Hippocampal formation (tissue), 2 donors: ENCODE measurements around the gene HTRA2.

Experiments
- DNase-seq, 2 donors: peaks; one replicate each; lab custom pipeline; 2025; lab: John Stamatoyannopoulos, UW

HTRA2 gene

DNA sequence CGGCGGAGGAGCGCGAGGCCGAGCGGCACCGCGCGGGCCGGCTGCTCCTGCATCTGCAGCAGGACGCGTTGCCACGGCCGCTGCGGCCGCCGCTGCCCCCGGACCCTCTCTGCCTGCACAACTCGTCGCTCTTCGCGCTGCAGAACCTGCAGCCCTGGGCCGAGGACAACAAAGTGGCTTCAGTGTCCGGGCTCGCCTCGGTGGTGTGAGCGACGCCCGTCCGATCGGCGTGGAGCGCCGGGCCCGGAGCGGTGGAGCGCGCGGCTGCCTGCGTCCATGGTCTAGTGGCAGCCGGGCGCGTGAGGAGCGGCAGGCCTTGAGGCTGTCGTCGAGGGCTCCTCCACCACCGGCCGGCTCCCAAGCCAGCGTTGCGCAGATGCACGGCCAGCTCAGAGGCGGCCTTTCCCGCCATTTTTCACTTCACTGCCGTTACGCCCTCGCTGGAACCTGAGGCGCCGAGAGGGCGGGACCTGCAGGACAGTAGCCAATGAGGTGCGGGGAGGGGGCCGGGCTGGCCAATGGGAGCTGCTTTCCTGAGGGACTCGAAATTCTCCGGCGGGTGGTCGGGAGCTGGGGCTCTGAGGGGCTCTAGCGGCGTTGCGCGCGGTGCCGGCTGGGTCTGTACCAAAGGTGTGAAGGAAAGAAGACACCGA lies 13.6 kb upstream of the HTRA2 start:
- peak in 1 of 2 donors; percentile 22 for DNase-seq

DNA sequence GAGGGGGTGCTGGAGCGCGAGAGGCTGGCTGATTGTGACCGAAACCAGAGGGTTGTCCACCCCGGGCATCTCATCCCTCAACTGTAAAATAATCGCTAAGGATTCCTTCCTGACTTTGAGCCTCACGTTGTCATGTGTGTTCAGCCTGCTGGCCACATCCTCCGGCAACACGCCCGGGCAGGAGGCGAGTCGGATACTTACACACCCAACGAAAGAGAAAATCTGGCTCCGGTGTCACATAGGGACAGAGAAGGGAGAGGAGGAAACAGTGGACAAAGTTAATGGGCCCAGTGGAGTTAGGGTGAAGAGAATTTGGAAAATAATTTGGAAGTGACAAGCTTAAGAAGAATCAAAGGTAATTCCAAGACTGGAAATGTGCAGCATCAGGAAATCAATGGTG lies 13.1 kb upstream of the HTRA2 start:
- no peak for DNase-seq

DNA sequence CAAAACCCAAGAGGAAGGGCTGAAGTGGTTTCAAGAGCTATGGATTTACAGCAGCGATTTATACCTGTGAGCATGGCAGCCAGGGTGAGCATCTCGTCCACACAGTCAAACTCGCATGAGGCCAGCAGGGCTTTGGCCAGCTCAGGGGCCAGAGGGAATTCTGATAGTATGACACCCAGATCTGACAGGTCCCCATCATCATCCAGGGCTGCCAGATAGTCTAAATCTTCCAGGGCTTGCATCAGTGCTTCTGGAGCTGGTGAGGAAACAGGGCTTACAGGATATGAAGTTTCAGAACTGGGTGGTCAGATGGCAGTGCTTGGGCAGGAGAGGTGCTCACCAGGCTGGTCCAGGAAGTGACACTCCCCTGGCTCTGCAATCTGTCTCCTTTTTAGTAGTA lies 7.2 kb upstream of the HTRA2 start:
- no peak for DNase-seq

DNA sequence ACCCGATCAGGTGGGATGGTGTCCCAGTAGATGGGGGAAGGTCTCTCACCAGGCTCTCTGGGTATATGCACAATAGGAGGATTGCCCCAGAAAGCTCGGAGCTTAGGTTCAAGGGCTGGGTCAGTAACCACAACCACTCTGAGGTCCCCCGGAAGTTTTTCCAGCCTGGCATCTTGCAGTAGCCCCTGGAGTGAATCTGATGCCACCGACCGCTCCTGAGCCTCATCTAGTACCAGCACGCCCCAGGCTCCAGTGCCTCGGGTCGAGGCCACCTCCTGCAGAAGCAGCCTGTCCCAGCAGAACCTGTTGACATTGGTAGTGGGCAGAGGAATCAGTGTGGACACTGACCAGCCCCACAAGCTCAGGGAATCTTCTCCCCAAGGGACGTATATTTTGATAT lies 5.7 kb upstream of the HTRA2 start:
- no peak for DNase-seq

DNA sequence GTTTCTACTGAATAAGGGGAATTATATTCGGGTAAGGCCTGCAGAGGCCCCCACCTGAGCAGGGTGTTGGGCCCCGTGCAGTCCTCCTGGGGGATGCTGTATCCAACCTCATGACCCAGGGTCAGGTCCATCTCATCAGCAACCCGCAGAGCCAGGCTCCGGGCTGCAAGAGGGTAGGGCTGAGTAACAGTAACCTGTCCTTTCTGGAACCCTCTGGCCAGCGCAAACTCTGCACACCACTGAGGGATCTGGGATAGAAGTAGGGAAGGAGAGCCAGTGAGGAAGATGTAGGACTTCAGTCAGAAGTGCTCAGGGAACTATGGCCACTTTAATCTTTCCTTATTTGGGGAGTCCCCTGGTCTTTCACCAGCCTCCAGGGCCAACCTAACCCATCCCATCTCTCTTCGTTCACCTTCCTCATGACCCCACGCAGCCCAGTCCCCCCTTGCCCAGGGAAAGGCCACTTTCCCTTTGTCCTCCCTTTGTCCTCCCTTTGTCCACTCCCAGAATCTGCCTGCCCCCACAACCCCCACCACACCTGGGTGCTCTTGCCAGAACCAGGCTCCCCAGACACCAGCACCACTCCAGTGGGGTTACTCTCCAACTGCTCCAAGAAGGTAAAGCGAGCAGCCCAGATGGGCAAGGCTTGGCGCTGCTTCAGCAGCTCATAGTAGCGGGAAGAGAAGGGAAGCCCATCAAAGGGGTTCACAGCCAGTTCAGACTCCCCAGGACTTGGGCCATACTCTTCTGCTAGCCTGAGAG lies 4.6 kb upstream of the HTRA2 start:
- DNase-seq: no peak

DNA sequence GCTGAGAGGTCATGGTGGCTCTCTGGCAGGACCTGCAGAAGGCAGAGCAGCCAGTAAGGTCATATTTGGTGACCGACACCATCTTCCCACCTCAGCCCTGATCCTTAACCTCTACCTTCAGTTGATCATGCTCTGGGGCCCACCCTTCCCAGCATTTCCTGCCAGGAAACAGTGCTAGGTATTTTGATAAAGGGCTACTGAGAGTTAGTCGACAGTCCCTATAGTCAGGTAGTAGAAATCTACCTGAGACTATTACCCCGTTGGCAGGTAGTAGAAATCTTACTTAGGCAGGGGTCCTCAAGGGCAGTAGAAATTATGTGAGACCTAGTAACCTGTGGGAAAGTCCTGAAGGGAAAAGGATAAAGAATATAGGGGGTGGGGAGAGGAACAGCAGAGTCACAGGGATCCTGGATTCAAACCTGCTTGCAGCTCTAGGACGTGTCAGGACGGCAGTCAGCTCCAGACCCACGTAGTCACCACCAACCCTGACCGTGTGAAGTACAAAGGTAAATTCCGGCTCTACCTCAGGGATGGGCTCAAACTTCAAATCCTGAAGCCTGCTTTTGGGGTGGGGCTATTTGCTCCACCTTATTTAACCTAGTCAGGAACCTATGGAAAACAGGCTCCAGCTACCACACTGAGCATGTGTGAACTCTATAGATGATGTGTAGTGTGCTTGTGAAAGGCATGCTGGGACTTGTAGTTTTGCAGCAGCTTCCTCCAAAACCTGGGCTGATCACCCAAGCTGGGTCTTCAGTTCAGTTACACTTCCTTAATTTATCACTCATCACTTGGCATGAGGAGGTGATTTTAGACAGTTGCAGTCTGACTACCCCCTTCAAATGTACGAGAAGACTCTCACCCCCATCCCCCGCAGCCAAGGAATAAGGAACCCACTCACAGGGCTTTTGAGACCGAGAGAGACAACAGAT lies 3.8 kb upstream of the HTRA2 start, which contains the start of gene DQX1:
TSS of gene DQX1 (minus strand) at position 515 of the 932 bp plus-strand sequence. CDS start at position 13, 502 bp downstream.
- DNase-seq: no peak

- DNase-seq: no peak
Measured at GRCh38 chr2:74526649-74527230, 3.0 kb upstream of the HTRA2 start.

- no peak for DNase-seq
Measured at GRCh38 chr2:74527741-74528140, 2.0 kb upstream of the HTRA2 start.

DNA sequence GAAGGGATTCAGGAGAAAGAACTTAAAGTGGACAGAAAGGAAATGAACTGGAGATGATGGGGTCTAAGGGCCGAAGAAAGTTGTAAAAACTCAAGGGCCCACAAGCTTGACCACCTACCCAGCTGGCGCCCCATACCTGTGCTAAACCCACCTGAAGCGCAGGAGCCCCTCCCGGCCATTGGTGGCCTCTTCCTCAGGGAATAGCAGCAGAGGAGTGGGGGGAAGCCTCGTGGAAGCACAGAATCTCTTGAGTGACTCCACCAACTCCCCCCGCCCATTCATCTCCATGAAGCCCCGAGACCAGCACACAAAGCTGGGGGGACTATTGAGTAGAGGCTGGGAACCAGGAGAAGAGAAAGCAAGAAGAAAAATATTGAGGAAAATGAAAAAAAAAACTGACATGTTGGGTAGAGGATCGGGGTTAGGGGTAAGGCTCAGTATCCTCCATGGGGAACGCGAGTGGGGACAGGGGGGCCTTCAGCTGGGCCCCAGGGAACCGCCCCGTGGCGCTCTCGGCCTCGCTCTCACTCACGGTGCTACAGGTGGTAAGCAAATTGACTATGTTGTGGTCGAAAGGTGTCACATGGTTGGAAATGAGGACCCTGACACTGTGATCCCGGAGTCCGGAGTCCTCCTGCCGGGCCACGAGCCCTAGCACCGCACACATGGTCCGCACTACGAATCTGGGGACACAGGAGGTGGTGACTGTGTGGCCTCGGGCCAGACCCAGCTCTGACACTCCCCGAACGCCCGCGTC lies 955 bp upstream of the HTRA2 start:
- DNase-seq: no peak

DNA sequence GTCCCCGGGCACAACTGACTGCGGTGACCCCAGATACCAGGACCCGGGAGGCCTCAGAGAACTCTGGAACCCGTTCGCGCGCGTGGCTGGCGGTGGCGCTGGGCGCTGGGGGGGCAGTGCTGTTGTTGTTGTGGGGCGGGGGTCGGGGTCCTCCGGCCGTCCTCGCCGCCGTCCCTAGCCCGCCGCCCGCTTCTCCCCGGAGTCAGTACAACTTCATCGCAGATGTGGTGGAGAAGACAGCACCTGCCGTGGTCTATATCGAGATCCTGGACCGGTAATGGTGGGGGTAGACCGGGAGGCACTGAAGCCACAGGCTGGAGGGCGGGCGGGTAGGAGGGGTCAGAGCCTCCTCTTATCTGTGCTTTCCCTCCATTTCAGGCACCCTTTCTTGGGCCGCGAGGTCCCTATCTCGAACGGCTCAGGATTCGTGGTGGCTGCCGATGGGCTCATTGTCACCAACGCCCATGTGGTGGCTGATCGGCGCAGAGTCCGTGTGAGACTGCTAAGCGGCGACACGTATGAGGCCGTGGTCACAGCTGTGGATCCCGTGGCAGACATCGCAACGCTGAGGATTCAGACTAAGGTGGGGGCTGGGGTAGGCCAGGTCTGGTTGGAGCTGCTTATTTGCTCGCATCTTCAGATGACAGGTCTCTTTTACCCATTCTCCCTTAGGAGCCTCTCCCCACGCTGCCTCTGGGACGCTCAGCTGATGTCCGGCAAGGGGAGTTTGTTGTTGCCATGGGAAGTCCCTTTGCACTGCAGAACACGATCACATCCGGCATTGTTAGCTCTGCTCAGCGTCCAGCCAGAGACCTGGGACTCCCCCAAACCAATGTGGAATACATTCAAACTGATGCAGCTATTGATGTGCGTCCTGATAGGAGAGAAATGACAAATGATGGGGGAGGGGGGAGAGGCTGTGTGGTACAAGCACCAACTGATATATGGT lies 780 bp downstream of the HTRA2 start:
- no peak for DNase-seq

DNA sequence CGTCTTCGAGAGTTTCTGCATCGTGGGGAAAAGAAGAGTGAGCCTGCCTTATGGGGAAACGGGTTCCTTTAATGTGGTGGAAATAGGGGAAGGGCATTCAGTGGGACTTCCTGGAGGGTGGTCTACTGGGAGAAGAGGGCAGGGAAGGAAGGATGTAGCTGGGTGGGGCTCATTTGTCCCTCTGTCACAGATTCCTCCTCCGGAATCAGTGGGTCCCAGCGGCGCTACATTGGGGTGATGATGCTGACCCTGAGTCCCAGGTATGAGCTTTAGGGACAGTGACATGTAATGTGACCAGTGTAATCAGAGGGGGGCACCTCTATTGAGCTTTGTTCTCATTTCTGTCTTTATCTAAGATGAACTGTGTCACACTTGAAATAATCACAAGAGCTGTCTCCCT lies 1.9 kb downstream of the HTRA2 start:
- no peak for DNase-seq

- peak in 1 of 2 donors; percentile 19 for DNase-seq
Measured at GRCh38 chr2:74532222-74532621, 2.5 kb downstream of the HTRA2 start.

DNA sequence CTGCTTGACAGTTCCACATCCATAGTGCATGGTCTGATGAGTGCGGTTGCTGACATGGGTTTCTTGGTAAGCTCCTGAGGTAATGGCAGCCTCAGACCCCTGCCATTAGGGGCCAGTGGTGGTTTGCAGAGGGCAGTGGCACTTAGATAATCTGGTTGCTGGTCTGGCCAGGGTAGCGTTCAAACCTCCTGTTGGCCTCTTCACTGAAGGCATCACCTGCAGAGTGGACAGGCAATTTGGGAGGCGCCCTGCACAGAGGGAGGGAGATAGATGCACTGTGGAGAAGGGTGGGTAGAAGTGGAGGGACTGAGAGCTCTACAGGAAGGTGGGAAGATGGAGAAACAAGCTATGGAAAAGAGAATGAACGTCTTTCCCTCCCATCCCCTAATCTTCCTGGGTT lies 3.7 kb downstream of the HTRA2 start:
- no peak for DNase-seq

- DNase-seq: no peak
Measured at GRCh38 chr2:74534411-74534810, 4.7 kb downstream of the HTRA2 start.

DNA sequence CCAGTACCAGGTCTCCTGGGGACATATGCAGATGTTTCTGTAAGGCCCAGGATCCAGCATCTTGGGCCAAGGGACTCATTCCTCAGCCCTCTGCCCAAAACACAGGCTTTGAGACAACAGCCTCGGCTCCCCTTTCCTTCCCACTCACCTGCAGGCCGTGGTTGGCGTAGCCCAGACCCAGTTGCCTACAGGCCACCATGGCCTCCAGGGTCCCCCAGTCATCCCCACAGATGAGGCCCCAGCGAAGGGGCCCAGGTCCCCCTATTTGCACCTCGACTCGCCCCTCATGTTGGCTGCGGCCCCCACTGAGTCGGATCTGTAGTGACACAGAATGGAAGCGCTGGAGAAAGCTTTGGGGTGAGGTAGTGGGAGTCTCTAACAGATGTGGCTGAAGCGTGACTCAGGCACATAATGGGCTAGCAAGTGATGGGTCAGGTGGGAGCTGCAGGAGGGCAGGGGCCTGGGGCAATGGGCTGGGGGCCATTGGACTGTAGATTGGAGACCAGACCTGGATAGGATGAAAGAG lies 5.8 kb downstream of the HTRA2 start:
- DNase-seq: no peak

DNA sequence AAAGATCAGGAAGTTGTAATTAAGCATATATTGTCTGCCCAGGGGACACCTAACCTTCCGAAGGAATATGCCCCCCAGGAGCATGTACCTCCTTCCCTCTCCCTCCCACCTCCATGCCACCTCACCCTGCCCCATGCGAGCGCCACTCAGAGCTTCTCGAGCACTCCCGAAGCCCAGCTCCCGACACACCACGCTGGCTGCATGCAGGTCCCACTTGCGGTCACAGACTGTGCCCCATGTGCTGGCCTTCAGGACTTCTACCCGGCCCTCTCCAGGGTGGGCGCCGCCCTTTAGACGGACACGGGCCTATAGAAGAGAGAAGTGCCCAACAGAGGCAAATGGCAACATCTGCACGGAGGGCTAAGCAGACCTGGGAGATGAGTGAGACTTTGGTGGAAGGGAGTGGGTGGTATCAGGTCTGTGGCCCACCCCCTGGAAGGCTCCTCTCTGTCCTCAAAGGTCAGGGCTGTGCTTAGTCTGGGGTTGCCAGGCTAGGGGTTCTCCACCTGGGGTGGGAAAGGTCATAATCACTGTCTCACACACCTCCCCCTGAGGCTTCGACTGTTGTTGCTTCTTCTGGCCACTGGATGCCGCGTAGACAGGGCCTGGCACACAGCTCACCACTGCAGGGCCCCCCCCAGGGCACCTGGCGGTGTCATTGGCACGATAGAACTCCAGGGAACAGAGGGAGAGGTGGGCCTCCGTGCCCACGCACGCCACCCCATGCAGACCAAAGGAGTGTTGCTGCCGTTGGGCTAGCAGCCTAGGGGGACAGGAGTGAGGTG lies 6.6 kb downstream of the HTRA2 start:
- DNase-seq: no peak

- no peak for DNase-seq
Measured at GRCh38 chr2:74537140-74537539, 7.4 kb downstream of the HTRA2 start.

- DNase-seq: no peak
Measured at GRCh38 chr2:74538881-74539339, 9.2 kb downstream of the HTRA2 start.

GRCh38 chr2:74540291-74540690 lies 10.6 kb downstream of the HTRA2 start:
- no peak for DNase-seq
